HG02798 (cell line): Measurements from ENCODE around the gene RNF207.

Experiments used
- ATAC-seq: cut with Tn5 transposase; IDR thresholded peaks from one replicate; pipeline ENCODE4 v1.9.1; 2021; ENCODE audit warnings: mild to moderate bottlenecking; ENCODE audit not compliant: unreplicated experiment, poor library complexity

The RNF207 gene

DNA sequence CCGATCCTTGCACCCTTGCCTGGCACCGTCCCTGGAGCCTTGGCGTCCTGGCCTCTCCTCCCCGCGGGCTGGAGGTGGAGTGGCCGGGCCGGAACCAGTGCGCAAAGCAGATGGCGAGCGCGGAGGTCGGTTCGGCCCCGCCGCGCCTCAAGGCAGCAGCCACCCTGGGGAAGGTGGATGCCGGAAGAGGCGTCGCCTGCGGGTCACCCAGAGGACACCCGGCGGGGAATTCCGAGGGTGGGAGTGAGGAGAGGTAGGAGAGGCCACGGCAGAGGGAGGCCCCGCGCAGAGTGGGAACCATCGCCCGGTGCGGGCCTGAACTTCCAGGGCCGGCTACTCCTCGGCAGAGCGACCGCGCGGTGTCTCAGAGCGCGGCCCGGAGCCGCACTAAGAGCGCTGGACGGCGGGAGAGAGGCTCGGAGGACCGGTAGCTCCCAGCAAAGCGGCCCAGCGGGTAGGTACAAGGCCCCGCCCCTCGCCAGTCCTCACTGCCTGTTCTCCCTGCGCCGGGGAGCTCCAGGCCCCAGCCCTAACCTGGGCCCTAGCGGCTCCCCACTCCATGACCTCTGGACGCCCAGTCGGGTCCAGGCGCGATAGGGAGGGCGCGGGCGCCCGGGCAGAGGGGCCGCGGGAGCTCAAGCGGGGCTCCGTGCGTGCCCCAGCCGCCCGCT, at the start of gene RNF207:
RNF207 (plus strand) TSS at position 271 of the 671 bp plus-strand sequence. CDS start 417 bp downstream, outside the sequence.
- ATAC-seq = peak; percentile 71

DNA sequence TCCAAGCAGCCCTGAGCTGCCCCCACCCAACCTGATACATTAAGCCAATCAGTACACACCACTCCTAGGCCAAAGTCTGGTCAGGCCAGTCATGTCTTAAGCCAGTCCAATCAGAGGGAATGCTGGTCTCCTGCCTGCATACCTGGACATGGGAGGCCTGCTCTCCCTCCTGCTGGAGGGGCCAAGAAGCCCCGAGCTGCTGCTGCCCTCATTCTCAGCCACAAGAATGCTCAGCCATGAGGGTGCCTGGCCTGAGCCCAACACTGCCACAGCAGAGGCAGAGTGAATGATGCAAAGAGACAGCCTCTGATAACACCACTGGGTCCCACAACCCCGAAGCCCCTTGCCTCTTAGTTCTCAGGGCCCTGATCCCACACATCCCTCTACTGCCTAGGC, 48.8 kb upstream of the RNF207 start:
- no peak for ATAC-seq

DNA sequence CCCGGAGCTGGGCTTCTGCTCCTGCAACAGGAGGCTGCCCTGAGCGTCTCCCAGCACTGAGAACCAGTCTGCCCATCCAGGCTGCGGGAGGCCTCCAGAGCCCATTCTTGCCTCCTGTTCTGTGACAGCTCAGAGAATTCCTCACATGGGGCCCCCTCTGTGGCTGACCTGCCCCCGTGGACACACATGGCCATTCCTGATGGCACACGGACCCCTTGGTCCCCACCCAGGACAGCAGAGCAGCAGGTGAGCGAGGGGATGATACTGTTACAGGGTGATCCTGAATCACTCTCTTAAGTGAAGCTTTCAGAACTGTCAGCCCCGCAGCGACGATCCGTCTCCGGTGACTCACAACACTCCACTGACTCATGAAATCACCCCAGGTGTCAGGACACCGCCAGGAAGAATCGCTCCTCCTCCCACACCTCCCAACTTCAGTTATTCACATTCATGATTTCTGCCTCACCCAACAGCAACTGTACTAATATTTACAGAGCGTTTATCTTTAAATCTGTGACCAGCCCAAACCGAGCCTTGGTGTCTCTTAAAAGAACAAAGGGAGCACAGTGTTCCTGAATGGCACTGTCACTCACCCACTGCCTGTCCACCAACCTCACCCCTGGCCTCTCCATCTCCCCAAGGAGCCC, 48.3 kb upstream of the RNF207 start:
- no peak for ATAC-seq

- ATAC-seq = no peak
These were observed 47.7 kb upstream of the RNF207 start for GRCh38 chr1:6158181-6158580.

DNA sequence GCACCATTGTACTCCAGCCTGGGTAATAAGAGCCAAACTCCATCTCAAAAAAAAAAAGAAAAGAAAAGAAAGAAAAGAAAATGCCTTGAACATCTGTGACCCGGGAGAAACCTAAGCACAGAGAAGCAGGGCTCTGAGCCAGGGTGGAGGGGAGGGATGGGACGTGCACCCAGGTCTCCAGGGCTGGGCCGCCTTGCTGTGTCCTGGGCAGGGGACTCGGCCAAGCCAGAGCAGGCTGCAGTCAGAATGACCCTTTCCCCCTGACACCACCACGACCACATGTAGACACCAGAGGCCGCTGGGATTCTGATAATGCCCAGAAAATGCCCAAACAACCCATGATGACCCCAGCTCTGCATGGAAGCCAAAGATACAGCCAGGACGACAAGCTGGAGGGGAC, 43.6 kb upstream of the RNF207 start:
- ATAC-seq = no peak

DNA sequence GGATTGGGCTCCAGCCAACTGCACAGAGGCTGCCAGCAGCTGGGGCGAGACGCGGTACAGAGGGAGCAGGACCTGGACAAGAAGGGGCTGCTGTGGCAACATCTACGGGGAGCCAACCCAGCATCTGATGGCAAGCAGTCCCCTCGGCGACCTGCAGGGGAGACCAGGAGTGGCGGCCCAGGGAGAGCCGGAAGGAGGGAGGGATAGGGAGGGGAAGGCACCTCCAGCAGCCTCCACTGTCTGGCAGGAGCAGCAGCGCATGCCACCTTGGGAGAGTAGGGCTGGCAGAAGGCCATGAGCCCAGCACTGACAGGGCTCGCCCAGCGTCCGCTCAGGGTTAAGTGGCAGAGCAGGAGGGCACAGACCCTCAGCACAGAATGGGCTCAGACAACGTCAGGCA, 43.1 kb upstream of the RNF207 start:
- ATAC-seq = no peak

DNA sequence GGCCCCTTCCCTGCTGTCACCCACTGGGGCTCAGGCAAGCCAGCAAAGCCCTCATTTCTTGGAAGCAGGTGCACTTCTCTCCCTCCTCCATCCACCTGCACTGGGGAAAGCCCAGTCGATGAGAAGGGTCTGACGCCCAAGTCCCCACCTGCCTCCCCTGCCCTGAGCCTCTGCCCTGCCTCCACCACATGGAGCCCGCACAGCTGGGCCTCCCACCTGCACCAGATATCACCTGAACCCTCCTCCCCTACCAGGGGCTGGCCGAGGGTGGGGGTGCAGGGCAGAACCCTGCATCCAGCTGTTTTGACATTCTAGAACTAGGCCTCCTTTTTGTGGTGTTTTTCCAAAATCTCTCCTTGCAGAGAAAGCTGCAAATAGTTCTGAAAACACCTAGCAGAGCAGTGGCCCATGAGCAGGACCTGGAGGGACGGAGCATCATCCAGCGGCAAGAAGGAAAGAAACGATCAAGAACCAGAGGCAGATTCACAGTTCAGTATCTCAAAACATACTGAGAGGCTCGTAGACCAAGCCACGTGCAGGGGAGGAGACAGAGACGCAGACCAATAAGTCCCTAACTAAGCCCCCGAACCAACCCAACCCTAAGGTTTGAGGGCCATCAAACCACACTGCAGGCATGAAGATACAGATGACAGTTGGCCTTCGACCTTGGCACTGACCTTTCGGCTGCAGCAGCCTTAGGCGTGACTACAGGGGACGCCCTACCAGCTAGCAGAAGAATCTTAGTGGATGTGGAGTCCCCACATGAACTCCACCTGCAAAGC, 42.5 kb upstream of the RNF207 start:
- ATAC-seq = no peak

GRCh38 chr1:6163973-6164617, 41.8 kb upstream of the RNF207 start:
- no peak for ATAC-seq

- no peak for ATAC-seq
These were observed 40.9 kb upstream of the RNF207 start for GRCh38 chr1:6165027-6165426.

GRCh38 chr1:6165441-6165985, 40.4 kb upstream of the RNF207 start:
- no peak for ATAC-seq

GRCh38 chr1:6166221-6166620, 39.7 kb upstream of the RNF207 start:
- ATAC-seq = no peak

- no peak for ATAC-seq
These were observed 39.1 kb upstream of the RNF207 start for GRCh38 chr1:6166655-6167390.

DNA sequence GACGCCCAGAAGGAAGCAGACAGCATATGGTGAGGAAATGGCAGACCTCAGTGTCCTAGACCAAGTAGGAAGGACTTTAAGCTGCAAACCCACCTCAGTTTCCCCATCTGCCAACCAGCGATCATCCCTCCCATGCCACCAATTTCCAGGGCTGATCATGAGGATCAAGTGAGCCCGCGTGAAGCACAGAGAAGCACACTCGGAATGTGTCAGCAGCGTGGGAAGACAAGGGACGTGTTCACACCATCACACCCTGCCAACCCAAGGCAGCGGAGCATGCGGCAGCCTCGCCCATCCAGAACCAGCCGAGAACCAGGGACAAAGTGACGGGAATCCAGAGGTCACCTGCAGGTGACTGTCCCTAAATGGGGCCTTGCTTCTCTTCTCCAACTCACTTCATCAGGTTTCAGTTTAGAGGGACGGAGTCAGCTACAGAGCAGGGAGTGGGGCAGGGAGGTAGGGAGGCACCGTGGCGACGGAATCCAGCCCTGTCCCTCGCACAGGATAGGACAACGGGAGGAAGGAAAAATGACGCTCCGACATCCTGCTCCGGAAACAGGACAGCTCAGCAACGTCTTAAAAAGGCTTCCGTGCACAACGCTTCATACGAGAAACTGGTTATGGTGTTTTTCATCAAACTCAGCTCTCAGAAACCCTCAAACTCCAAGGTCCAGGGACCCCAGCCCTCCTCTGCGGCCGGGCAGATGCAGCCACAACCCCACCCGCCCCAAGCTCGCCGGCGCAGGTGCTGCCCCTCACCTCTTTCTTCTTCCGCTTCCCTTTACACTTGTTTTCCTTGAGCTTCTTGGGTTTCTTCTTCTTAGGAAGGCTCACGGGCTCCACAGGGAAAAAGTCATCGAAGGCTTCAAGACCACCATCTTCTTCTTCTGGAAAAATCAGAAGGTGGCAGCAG, 38.3 kb upstream of the RNF207 start:
- ATAC-seq = no peak

DNA sequence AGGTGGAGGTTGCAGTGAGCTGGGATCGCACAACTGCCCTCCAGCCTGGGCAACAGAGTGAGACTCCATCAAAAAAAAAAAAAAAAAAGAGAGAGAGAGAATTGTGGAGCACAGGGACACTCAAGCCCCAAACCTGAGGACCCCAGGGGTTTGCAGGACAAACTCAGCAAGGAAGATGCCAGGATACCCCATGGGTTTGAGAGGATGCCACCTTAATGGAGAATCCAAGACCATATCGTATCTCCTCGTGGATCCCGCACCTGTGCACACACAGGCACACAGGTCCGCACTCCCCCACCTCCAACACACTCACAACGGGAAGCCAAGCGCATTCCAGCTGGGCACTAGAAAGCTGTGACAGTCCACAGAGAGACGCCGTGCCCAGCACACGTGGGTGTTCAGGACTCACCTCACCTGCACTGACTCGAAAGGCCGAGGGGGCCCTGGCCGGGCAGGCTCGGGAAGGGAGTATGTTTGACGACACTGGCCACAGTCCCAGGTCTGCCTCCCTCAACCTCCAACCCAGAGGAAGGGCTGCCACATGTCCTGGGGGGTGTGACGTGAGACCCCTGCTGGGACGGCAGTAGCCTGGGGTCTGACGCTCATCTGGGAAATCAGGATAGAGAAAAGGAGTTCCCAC, 36.9 kb upstream of the RNF207 start:
- no peak for ATAC-seq

- no peak for ATAC-seq
These were observed 35.7 kb upstream of the RNF207 start for GRCh38 chr1:6170116-6170741.

GRCh38 chr1:6170742-6171201, 35.1 kb upstream of the RNF207 start:
- ATAC-seq = no peak

DNA sequence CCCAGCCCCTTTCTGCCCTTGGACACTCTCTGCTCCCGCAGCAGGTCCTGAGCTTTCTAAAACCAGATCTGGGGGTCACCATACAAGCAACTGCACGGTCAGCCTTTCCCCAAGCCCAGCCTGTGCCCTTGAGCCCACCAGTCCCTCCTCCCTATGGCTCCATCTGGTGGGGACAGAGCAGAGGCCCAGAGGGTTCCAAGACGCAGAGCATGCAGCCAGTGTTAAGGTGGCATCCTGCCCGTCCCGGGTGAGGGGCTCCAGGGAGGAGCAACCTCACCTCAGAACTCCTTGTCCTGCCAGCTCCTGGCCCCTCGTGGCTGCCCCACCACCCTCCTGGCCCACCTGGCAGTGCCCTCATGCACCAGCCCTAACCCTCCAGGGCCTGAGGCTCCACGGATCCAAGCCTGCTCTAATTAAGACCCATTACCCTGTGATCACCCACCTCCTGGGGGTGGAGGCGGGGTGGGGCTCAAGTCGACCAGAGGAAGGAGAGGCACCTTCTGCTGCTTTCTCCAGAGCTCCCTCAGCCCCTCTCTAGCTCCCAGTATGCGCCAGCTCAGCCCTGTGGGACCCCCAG, 34.3 kb upstream of the RNF207 start:
- no peak for ATAC-seq

GRCh38 chr1:6172549-6172948, 33.4 kb upstream of the RNF207 start:
- no peak for ATAC-seq
